ENCODE results near the gene PRKCZ. TPM values are rescaled to one million over a fixed set of nuclear protein-coding genes. Genes with fewer than 3 reads are reported as not detected.
A peak's percentile ranks its signal among the peaks of the same experiment; 100 is the strongest.

The PRKCZ gene
- total and polyA plus RNA-seq, 9 of the 15 experiments (the other 6 are each of a cell fraction or from before 2014, with no cell fraction given): 0.07 to 3.1 (median 1.3) TPM

DNA sequence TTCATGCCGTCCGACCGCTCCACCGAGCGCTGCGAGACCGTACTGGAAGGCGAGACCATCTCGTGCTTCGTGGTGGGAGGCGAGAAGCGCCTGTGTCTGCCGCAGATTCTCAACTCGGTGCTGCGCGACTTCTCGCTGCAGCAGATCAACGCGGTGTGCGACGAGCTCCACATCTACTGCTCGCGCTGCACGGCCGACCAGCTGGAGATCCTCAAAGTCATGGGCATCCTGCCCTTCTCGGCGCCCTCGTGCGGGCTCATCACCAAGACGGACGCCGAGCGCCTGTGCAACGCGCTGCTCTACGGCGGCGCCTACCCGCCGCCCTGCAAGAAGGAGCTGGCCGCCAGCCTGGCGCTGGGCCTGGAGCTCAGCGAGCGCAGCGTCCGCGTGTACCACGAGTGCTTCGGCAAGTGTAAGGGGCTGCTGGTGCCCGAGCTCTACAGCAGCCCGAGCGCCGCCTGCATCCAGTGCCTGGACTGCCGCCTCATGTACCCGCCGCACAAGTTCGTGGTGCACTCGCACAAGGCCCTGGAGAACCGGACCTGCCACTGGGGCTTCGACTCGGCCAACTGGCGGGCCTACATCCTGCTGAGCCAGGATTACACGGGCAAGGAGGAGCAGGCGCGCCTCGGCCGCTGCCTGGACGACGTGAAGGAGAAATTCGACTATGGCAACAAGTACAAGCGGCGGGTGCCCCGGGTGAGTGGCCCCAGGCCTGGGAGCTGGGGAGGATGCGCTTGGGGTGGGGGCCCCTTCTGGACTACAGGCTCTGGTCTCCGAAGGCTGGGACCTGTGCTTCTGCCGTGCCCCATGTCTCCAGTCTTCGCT lies 179.0 kb downstream of the PRKCZ start (continued):
- TF ChIP-seq, protein P1, sequence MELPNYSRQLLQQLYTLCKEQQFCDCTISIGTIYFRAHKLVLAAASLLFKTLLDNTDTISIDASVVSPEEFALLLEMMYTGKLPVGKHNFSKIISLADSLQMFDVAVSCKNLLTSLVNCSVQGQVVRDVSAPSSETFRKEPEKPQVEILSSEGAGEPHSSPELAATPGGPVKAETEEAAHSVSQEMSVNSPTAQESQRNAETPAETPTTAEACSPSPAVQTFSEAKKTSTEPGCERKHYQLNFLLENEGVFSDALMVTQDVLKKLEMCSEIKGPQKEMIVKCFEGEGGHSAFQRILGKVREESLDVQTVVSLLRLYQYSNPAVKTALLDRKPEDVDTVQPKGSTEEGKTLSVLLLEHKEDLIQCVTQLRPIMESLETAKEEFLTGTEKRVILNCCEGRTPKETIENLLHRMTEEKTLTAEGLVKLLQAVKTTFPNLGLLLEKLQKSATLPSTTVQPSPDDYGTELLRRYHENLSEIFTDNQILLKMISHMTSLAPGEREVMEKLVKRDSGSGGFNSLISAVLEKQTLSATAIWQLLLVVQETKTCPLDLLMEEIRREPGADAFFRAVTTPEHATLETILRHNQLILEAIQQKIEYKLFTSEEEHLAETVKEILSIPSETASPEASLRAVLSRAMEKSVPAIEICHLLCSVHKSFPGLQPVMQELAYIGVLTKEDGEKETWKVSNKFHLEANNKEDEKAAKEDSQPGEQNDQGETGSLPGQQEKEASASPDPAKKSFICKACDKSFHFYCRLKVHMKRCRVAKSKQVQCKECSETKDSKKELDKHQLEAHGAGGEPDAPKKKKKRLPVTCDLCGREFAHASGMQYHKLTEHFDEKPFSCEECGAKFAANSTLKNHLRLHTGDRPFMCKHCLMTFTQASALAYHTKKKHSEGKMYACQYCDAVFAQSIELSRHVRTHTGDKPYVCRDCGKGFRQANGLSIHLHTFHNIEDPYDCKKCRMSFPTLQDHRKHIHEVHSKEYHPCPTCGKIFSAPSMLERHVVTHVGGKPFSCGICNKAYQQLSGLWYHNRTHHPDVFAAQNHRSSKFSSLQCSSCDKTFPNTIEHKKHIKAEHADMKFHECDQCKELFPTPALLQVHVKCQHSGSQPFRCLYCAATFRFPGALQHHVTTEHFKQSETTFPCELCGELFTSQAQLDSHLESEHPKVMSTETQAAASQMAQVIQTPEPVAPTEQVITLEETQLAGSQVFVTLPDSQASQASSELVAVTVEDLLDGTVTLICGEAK (IDR thresholded peaks at IDR 0.05): peak; percentile 19; the same call in 1 of the 2 replicates
- TF ChIP-seq, protein P1 (CRISPR knock-in tag; IDR thresholded peaks at IDR 0.05): peak; percentile 63; the same call in 1 of the 2 replicates
- TF ChIP-seq KDM5B (IDR thresholded peaks at IDR 0.05; ENCODE audit: insufficient replicate concordance, low read depth, low read length) (peak; percentile 51), MYC (IDR thresholded peaks at IDR 0.05; ENCODE audit: low read depth, low read length) (peak; percentile 41), MYC (CRISPR knock-in tag; IDR thresholded peaks at IDR 0.05; ENCODE audit: borderline replicate concordance, low read depth) (no peak), KAT7 (CRISPR knock-in tag; IDR thresholded peaks at IDR 0.05; ENCODE audit: borderline replicate concordance) (peak; percentile 54; the same call in 1 of the 2 replicates), ZNF12 (CRISPR knock-in tag; IDR thresholded peaks at IDR 0.05) (peak; percentile 35; the same call in 1 of the 2 replicates), SNRNP70 (optimal IDR thresholded peaks at IDR 0.05; ENCODE audit: low read depth, low read length) (no peak), ATF7 (IDR thresholded peaks at IDR 0.05) (0 out of 2 replicates have a peak, but pooled peaks have one; percentile 24)
- TF ChIP-seq, protein P2, sequence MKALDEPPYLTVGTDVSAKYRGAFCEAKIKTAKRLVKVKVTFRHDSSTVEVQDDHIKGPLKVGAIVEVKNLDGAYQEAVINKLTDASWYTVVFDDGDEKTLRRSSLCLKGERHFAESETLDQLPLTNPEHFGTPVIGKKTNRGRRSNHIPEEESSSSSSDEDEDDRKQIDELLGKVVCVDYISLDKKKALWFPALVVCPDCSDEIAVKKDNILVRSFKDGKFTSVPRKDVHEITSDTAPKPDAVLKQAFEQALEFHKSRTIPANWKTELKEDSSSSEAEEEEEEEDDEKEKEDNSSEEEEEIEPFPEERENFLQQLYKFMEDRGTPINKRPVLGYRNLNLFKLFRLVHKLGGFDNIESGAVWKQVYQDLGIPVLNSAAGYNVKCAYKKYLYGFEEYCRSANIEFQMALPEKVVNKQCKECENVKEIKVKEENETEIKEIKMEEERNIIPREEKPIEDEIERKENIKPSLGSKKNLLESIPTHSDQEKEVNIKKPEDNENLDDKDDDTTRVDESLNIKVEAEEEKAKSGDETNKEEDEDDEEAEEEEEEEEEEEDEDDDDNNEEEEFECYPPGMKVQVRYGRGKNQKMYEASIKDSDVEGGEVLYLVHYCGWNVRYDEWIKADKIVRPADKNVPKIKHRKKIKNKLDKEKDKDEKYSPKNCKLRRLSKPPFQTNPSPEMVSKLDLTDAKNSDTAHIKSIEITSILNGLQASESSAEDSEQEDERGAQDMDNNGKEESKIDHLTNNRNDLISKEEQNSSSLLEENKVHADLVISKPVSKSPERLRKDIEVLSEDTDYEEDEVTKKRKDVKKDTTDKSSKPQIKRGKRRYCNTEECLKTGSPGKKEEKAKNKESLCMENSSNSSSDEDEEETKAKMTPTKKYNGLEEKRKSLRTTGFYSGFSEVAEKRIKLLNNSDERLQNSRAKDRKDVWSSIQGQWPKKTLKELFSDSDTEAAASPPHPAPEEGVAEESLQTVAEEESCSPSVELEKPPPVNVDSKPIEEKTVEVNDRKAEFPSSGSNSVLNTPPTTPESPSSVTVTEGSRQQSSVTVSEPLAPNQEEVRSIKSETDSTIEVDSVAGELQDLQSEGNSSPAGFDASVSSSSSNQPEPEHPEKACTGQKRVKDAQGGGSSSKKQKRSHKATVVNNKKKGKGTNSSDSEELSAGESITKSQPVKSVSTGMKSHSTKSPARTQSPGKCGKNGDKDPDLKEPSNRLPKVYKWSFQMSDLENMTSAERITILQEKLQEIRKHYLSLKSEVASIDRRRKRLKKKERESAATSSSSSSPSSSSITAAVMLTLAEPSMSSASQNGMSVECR (CRISPR knock-in tag; IDR thresholded peaks at IDR 0.05): peak; percentile 77
